Choroid plexus epithelial cell (primary cell): ENCODE data around the gene DNAJC13.

Source experiments
- DNase-seq: peaks from one replicate; pipeline ENCODE4 v3.0.0-alpha.2; 2010; ENCODE audit warnings: low read depth
- H3K4me3 ChIP-seq: 2 replicates; pipeline ENCODE4 v1.5.1; 2011; ENCODE audit warnings: low read depth, mild to moderate bottlenecking, control low read depth, low read length, moderate library complexity
- CTCF ChIP-seq: conservative IDR thresholded peaks from 2 replicates; pipeline ENCODE4 v1.5.1; 2011; ENCODE audit warnings: low read depth, mild to moderate bottlenecking, control low read depth, inconsistent platforms, low read length, moderate library complexity

DNAJC13 gene

DNA sequence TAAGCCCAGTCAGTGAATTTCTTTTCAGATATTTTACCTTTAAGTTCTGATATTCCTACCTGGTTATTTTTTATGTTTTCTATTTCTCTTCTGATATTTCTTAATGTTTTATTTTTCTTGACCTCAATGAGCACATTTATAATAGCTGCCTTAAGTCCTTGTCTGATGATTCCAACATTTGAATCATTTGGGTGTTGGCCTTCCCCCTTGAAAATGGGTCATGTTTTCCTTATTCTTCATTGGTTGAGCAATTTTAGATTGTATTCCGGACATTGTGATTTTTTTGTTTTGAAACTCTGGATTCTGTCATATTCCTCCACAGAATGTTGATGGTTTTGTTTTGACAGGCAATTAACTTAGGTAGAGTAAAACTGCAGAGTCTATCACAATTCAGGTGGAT lies 170.1 kb downstream of the DNAJC13 start:
- DNase-seq = no peak

More for the DNA sequence above, 170.1 kb downstream of the DNAJC13 start:
- no peak for TF ChIP-seq CTCF
- H3K4me3 ChIP-seq = no peak overlapping the region
